Measurements from ENCODE around the gene ZBTB39.
"Not testable (repeated sequence)": the region's sequence is repeated elsewhere in the genome, so short reads cannot be mapped to it uniquely, and the experiment has no call there.

ZBTB39 gene

GRCh38 chr12:56983386-56983785, 23.0 kb downstream of the ZBTB39 start:
- no peak for DNase-seq (ENCODE audit: low read depth)
- no peak for TF ChIP-seq CTCF (conservative IDR thresholded peaks at IDR 0.05; ENCODE audit: low read depth, low read length)
- no peak overlapping the region for H3K4me3 ChIP-seq (ENCODE audit: low read length)

- not testable (repeated sequence) for H3K4me3 ChIP-seq (ENCODE audit: low read length); DNase-seq (ENCODE audit: low read depth)
These were observed 23.6 kb downstream of the ZBTB39 start for GRCh38 chr12:56982578-56983236.

GRCh38 chr12:56980941-56981530, 25.3 kb downstream of the ZBTB39 start:
- TF ChIP-seq CTCF (conservative IDR thresholded peaks at IDR 0.05; ENCODE audit: low read depth, low read length) = no peak
- no peak for DNase-seq (ENCODE audit: low read depth)
- no peak overlapping the region for H3K4me3 ChIP-seq (ENCODE audit: low read length)

- no peak overlapping the region for H3K4me3 ChIP-seq (ENCODE audit: low read length)
- no peak for DNase-seq (ENCODE audit: low read depth)
- TF ChIP-seq CTCF (conservative IDR thresholded peaks at IDR 0.05; ENCODE audit: low read depth, low read length) = no peak
These were observed 26.1 kb downstream of the ZBTB39 start for GRCh38 chr12:56980268-56980667.

GRCh38 chr12:56979628-56980027, 26.7 kb downstream of the ZBTB39 start:
- DNase-seq (ENCODE audit: low read depth) = no peak
- no peak overlapping the region for H3K4me3 ChIP-seq (ENCODE audit: low read length)
- TF ChIP-seq CTCF (conservative IDR thresholded peaks at IDR 0.05; ENCODE audit: low read depth, low read length) = no peak

GRCh38 chr12:56978397-56979138, 27.8 kb downstream of the ZBTB39 start:
- DNase-seq (ENCODE audit: low read depth) = no peak
- no peak overlapping the region for H3K4me3 ChIP-seq (ENCODE audit: low read length)
- TF ChIP-seq CTCF (conservative IDR thresholded peaks at IDR 0.05; ENCODE audit: low read depth, low read length) = no peak

GRCh38 chr12:56977361-56977760, 29.0 kb downstream of the ZBTB39 start:
- H3K4me3 ChIP-seq (ENCODE audit: low read length); DNase-seq (ENCODE audit: low read depth): not testable (repeated sequence)

- not testable (repeated sequence) for H3K4me3 ChIP-seq (ENCODE audit: low read length); DNase-seq (ENCODE audit: low read depth)
These were observed 32.1 kb downstream of the ZBTB39 start for GRCh38 chr12:56974224-56974623.

GRCh38 chr12:56968910-56969309, 37.4 kb downstream of the ZBTB39 start:
- not testable (repeated sequence) for DNase-seq (ENCODE audit: low read depth); H3K4me3 ChIP-seq (ENCODE audit: low read length)

- not testable (repeated sequence) for DNase-seq (ENCODE audit: low read depth); H3K4me3 ChIP-seq (ENCODE audit: low read length)
These were observed 40.2 kb downstream of the ZBTB39 start for GRCh38 chr12:56965997-56966642.

- not testable (repeated sequence) for DNase-seq (ENCODE audit: low read depth); H3K4me3 ChIP-seq (ENCODE audit: low read length)
These were observed 41.2 kb downstream of the ZBTB39 start for GRCh38 chr12:56965124-56965523.

GRCh38 chr12:56963557-56963956, 42.8 kb downstream of the ZBTB39 start:
- not testable (repeated sequence) for DNase-seq (ENCODE audit: low read depth); H3K4me3 ChIP-seq (ENCODE audit: low read length)

- not testable (repeated sequence) for H3K4me3 ChIP-seq (ENCODE audit: low read length); DNase-seq (ENCODE audit: low read depth)
These were observed 44.1 kb downstream of the ZBTB39 start for GRCh38 chr12:56962247-56962646.

Data from retinal pigment epithelial cell (primary cell).